SK-N-MC (cell line): Measurements from ENCODE around the gene HS3ST2.

ENCODE experiments used
- EZH2 ChIP-seq: fragments of 200-600 bp; sonication (generic); IDR thresholded peaks from one replicate; pipeline ENCODE4 v1.6.1; 2017; ENCODE audit warnings: antibody characterized with exemption
- POLR2AphosphoS5 ChIP-seq: IDR thresholded peaks from 2 replicates; pipeline ENCODE4 v1.6.1; 2012; ENCODE audit warnings: mild to moderate bottlenecking, low read depth, low read length, borderline replicate concordance

DNA sequence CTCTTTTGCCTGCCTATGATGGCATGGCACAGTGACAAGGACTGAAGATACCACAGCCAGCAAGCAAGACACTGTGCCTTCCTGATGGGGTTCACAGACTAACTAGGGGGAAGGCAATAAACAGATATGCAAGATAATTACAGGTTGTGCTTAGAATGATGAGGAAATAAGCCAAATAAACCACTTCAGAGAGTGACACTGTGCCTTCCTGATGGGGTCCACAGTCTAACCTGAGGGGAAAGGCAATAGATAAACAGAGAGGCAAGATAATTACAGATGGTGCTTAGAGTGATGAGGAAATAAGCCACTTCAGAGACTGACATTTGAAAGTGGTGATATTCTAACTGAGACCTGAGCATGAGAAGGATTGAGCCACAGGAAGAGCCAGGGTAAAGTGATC lies 84.2 kb downstream of the HS3ST2 start:
- TF ChIP-seq EZH2 (no peak), POLR2AphosphoS5 (no peak)
